ENCODE data around the gene SERPINB11.
"Not testable (repeated sequence)": the region's sequence is repeated elsewhere in the genome, so short reads cannot be mapped to it uniquely, and the experiment has no call there.

SERPINB11 gene, protein sequence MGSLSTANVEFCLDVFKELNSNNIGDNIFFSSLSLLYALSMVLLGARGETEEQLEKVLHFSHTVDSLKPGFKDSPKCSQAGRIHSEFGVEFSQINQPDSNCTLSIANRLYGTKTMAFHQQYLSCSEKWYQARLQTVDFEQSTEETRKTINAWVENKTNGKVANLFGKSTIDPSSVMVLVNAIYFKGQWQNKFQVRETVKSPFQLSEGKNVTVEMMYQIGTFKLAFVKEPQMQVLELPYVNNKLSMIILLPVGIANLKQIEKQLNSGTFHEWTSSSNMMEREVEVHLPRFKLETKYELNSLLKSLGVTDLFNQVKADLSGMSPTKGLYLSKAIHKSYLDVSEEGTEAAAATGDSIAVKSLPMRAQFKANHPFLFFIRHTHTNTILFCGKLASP

DNA sequence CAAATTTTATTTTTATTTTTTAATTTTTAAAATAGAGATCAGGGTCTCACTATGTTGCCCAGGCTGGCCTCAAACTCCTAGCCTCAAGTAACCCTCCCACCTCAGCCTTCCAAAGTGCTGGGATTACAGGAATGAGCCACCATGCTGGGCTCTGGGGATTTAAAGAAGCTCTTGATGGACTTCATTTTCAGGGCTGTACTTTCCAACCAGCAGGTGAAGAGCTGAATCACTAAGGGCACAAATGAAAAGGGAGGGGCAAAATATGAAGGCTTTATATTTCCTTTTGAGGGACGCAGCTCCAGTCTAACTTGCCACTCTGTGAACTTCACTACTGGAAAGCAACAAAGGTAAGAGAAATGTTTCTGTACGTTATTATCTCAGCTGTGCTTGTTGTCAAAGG is at the start of gene SERPINB11:
TSS of gene SERPINB11 (plus strand) at position 301 of the 400 bp plus-strand sequence. CDS start 7,234 bp downstream, outside the sequence.
- TF ChIP-seq TARDBP (IDR thresholded peaks at IDR 0.05) (no peak), HDGF (IDR thresholded peaks at IDR 0.05; ENCODE audit: borderline replicate concordance) (no peak), CTBP1 (IDR thresholded peaks at IDR 0.05; ENCODE audit: borderline replicate concordance) (no peak), ELF4 (IDR thresholded peaks at IDR 0.05) (no peak), ZNF384 (IDR thresholded peaks at IDR 0.05) (no peak), ARNT (IDR thresholded peaks at IDR 0.05) (no peak)
- CTCF ChIA-PET = no interaction called here
- POLR2A ChIA-PET = no interaction called here
- no peak for DNase-seq (ENCODE audit: extremely low spot score)

DNA sequence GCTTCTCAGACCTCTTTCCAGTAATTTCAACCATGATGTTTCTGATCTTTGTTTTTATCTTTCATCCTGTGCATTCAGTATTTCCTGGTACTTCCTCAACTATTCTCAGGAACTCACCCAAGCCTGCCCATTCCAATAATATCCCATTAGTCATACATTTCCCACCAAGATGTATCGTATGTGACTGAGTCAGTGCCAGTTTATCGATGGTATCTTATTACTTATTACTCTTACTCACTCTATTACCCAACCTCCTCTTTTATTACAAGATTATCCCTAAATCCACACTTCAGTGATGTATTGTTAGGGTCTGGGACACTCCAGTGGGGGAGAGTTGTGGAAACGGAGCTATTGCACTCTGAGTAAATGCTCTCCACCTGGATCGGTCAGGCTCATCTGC is 43.8 kb upstream of the SERPINB11 start:
- CTCF ChIA-PET; DNase-seq (ENCODE audit: extremely low spot score); POLR2A ChIA-PET: not testable (repeated sequence)

DNA sequence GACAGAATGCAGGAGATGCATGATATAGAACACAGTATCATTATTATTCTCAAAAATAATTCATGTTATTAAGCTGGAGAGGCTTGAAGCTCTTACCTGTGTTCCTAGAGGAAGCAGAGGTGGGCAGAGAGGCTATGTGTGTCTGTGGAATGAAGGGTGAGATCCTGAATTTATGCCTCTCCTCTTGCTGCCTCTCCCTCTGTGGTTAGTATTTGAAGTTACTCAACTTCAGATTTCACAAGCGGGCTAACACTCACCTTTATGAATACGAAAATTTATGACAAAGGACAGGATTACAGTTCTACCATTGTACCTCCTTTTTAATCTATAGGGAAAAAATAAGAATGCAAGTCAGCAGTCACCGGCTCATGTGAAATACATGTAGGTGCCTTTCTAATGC is 41.0 kb upstream of the SERPINB11 start, which contains the start of gene SERPINB3:
TSS of gene SERPINB3 (minus strand) at position 144 of the 400 bp plus-strand sequence. CDS start 677 bp downstream, outside the sequence.
- POLR2A ChIA-PET; CTCF ChIA-PET; DNase-seq (ENCODE audit: extremely low spot score): not testable (repeated sequence)

DNA sequence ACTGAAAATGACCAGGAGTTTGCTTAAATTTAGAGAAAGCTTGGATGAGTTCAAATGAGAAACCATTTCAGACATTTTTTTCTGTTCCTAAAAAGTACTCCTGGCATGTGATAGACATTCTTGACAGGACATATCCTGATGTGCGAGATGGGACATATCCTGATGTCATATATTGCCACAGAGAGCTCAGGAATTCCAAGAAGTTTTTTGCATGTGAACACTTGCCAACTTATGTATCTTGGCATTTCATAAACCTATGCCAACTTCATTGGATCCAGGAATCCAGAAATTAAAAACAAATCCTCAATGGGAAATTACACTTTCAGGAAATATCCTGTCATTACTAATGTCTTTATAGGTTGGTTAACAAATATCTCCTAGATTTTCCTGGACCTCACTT is 38.2 kb upstream of the SERPINB11 start:
- POLR2A ChIA-PET = no interaction called here
- CTCF ChIA-PET = no interaction called here
- no peak for DNase-seq (ENCODE audit: extremely low spot score)
- TF ChIP-seq SUZ12 (IDR thresholded peaks at IDR 0.05) (no peak), ARNT (IDR thresholded peaks at IDR 0.05) (no peak), NFRKB (IDR thresholded peaks at IDR 0.05) (no peak), CTBP1 (IDR thresholded peaks at IDR 0.05; ENCODE audit: borderline replicate concordance) (no peak), ZNF384 (IDR thresholded peaks at IDR 0.05) (no peak), TARDBP (IDR thresholded peaks at IDR 0.05) (no peak), LEF1 (IDR thresholded peaks at IDR 0.05; ENCODE audit: borderline replicate concordance) (no peak), FOXA1 (IDR thresholded peaks at IDR 0.05) (no peak), ELF4 (IDR thresholded peaks at IDR 0.05) (no peak), SP1 (IDR thresholded peaks at IDR 0.05) (no peak), L3MBTL2 (conservative IDR thresholded peaks at IDR 0.05) (no peak), BHLHE40 (IDR thresholded peaks at IDR 0.05; ENCODE audit: borderline replicate concordance) (no peak), FOXK2 (IDR thresholded peaks at IDR 0.05) (no peak), FOXM1 (IDR thresholded peaks at IDR 0.05; ENCODE audit: borderline replicate concordance) (no peak), HDGF (IDR thresholded peaks at IDR 0.05; ENCODE audit: borderline replicate concordance) (no peak)
- TF ChIP-seq, protein P1, sequence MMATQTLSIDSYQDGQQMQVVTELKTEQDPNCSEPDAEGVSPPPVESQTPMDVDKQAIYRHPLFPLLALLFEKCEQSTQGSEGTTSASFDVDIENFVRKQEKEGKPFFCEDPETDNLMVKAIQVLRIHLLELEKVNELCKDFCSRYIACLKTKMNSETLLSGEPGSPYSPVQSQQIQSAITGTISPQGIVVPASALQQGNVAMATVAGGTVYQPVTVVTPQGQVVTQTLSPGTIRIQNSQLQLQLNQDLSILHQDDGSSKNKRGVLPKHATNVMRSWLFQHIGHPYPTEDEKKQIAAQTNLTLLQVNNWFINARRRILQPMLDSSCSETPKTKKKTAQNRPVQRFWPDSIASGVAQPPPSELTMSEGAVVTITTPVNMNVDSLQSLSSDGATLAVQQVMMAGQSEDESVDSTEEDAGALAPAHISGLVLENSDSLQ (IDR thresholded peaks at IDR 0.05) = no peak

DNA sequence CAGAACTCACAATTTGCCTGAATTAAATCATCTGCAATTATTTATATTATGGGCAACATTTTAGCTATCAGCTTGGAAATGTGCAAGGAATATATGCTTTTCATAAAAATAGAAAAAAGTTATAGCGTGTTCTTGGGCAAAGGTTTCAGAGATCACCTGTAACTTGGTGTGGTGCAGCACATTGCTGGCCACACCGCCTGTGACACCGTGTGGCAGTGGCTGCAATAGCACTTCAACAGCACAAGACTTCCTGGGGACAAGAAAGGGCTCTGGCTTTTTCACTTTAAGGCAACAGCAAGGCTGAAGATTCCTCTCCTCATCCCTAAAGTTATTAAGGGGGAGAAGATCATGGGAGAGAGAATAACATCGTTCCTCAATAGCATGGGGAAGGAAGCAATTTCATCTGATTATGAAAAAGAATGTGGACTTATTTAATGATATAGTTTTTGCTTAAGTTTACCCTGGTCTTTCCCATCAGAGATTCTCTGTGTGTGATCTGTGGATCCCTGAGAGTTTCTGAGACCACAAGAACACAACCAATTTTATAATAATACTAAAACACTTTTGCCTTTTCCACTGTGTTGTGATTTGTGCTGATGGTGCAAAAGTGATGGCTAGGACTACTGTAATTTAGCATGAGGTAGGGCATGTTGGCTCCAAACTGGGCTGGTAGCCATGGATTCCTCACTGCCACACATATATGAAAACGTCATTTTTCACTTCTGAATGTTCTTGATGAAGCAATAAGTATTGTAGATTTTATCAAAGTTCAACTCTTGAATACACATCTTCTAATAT is 26.0 kb upstream of the SERPINB11 start:
- peak; percentile 8 for DNase-seq (ENCODE audit: extremely low spot score)
- TF ChIP-seq L3MBTL2 (conservative IDR thresholded peaks at IDR 0.05) (no peak), BHLHE40 (IDR thresholded peaks at IDR 0.05; ENCODE audit: borderline replicate concordance) (no peak), ZNF384 (IDR thresholded peaks at IDR 0.05) (no peak), FOXK2 (IDR thresholded peaks at IDR 0.05) (no peak), SUZ12 (IDR thresholded peaks at IDR 0.05) (no peak), TARDBP (IDR thresholded peaks at IDR 0.05) (no peak), HDGF (IDR thresholded peaks at IDR 0.05; ENCODE audit: borderline replicate concordance) (no peak), ARNT (IDR thresholded peaks at IDR 0.05) (no peak), LEF1 (IDR thresholded peaks at IDR 0.05; ENCODE audit: borderline replicate concordance) (no peak), CTBP1 (IDR thresholded peaks at IDR 0.05; ENCODE audit: borderline replicate concordance) (no peak), FOXM1 (IDR thresholded peaks at IDR 0.05; ENCODE audit: borderline replicate concordance) (no peak), SP1 (IDR thresholded peaks at IDR 0.05) (no peak), ELF4 (IDR thresholded peaks at IDR 0.05) (no peak), NFRKB (IDR thresholded peaks at IDR 0.05) (no peak), FOXA1 (IDR thresholded peaks at IDR 0.05) (no peak)
- TF ChIP-seq, protein P1 (IDR thresholded peaks at IDR 0.05) = no peak
- POLR2A ChIA-PET = no interaction called here
- CTCF ChIA-PET = no interaction called here

DNA sequence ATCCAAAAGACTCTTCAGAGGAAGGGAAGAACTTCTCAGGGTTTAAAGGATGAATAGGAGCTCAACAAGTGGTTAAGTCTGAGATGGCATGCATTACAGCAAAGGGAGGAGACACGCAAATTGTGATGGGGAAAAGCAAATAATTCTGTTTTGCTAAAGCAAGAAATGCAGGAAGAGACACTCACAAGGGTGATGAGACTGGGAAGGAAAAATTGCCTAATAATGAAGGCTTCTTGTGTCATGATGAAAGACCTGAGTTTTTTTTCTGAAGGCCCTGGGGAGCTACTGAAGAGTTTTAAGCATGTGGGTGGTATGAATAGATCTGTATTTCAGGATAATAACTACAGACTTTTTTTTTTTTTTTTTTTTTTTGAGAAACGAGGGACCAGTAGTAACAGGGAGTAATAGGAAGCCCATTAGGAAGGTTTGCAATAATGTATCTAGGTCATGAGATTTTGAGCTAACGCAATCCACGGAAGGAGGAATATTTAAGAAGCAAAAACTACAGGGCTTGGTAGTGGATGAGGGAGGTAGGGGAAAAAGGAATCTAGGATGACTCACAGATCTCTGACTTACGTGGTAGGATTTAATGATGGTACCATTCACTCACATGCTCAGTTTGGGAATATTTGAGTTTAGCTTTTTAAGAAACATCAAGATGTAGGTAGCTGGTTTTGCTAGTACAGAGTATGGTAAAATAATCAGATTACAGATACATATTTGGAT is 25.1 kb upstream of the SERPINB11 start:
- no peak for DNase-seq (ENCODE audit: extremely low spot score)
- CTCF ChIA-PET = no interaction called here
- POLR2A ChIA-PET = no interaction called here
- TF ChIP-seq, protein P1 (IDR thresholded peaks at IDR 0.05) = no peak
- TF ChIP-seq ELF4 (IDR thresholded peaks at IDR 0.05) = no peak
- TF ChIP-seq HDGF (IDR thresholded peaks at IDR 0.05; ENCODE audit: borderline replicate concordance) = no peak

Measured in HEK293T (cell line).